ENCODE measurements around the gene NFATC2.

NFATC2 gene

GRCh38 chr20:51444922-51445438 is 97.5 kb downstream of the NFATC2 start:
- no peaks in the 10 kb centered on the region for H4K20me1 ChIP-seq (ENCODE audit: control insufficient read depth, insufficient read depth, low read depth, low read length)
- H3K9me2 ChIP-seq (replicated peaks; ENCODE audit: control insufficient read depth, low read length) = no peaks in the 10 kb centered on the region
- H3F3A ChIP-seq (ENCODE audit: control insufficient read depth, insufficient read depth) = no peaks in the 10 kb centered on the region
- peaks cover 32% of the 10 kb centered on the region for H3K36me3 ChIP-seq (ENCODE audit: control insufficient read depth, low read length)
- H3K9me3 ChIP-seq (ENCODE audit: control insufficient read depth, insufficient read depth, low read length) = peaks cover 3% of the 10 kb centered on the region; the same call in 1 of the 2 replicates
- H3K4me1 ChIP-seq (ENCODE audit: control insufficient read depth, low read length) = peaks cover 31% of the 10 kb centered on the region
- no peak overlapping the region for H3K27ac ChIP-seq (ENCODE audit: low read depth, low read length)
- H3K79me2 ChIP-seq (ENCODE audit: control insufficient read depth, low read length) = no peaks in the 10 kb centered on the region
- H3K4me3 ChIP-seq (ENCODE audit: low read length) = no peak overlapping the region
- H3K27me3 ChIP-seq (ENCODE audit: control insufficient read depth, low read length) = no peaks in the 10 kb centered on the region
- H3K4me2 ChIP-seq (ENCODE audit: low read length) = no peak overlapping the region
- TF ChIP-seq EZH2phosphoT487 (IDR thresholded peaks at IDR 0.05; ENCODE audit: borderline replicate concordance, low read length) (no peak), CTCF (IDR thresholded peaks at IDR 0.05; ENCODE audit: low read depth, low read length, poor library complexity, severe bottlenecking) (no peak)

GRCh38 chr20:51444467-51444866 is 98.1 kb downstream of the NFATC2 start:
- Histone ChIP-seq H3K9me3 (ENCODE audit: control insufficient read depth, insufficient read depth, low read length) (peaks cover 3% of the 10 kb centered on the region; the same call in 1 of the 2 replicates), H3K36me3 (ENCODE audit: control insufficient read depth, low read length) (peaks cover 30% of the 10 kb centered on the region), H3K4me3 (ENCODE audit: low read length) (no peak overlapping the region), H3K27me3 (ENCODE audit: control insufficient read depth, low read length) (no peaks in the 10 kb centered on the region), H4K20me1 (ENCODE audit: control insufficient read depth, insufficient read depth, low read depth, low read length) (no peaks in the 10 kb centered on the region), H3K4me1 (ENCODE audit: control insufficient read depth, low read length) (peaks cover 33% of the 10 kb centered on the region), H3K4me2 (ENCODE audit: low read length) (no peak overlapping the region), H3K79me2 (ENCODE audit: control insufficient read depth, low read length) (no peaks in the 10 kb centered on the region), H3F3A (ENCODE audit: control insufficient read depth, insufficient read depth) (no peaks in the 10 kb centered on the region), H3K9me2 (replicated peaks; ENCODE audit: control insufficient read depth, low read length) (no peaks in the 10 kb centered on the region), H3K27ac (ENCODE audit: low read depth, low read length) (no peak overlapping the region)
- TF ChIP-seq CTCF (IDR thresholded peaks at IDR 0.05; ENCODE audit: low read depth, low read length, poor library complexity, severe bottlenecking) = no peak
- no peak for TF ChIP-seq EZH2phosphoT487 (IDR thresholded peaks at IDR 0.05; ENCODE audit: borderline replicate concordance, low read length)

- Histone ChIP-seq H3K27ac (ENCODE audit: low read depth, low read length) (no peak overlapping the region), H4K20me1 (ENCODE audit: control insufficient read depth, insufficient read depth, low read depth, low read length) (no peaks in the 10 kb centered on the region), H3F3A (ENCODE audit: control insufficient read depth, insufficient read depth) (no peaks in the 10 kb centered on the region), H3K79me2 (ENCODE audit: control insufficient read depth, low read length) (no peaks in the 10 kb centered on the region), H3K27me3 (ENCODE audit: control insufficient read depth, low read length) (no peaks in the 10 kb centered on the region), H3K4me3 (ENCODE audit: low read length) (no peak overlapping the region), H3K4me2 (ENCODE audit: low read length) (no peak overlapping the region), H3K9me3 (ENCODE audit: control insufficient read depth, insufficient read depth, low read length) (peaks cover 3% of the 10 kb centered on the region; the same call in 1 of the 2 replicates), H3K36me3 (ENCODE audit: control insufficient read depth, low read length) (peaks cover 37% of the 10 kb centered on the region), H3K9me2 (replicated peaks; ENCODE audit: control insufficient read depth, low read length) (no peaks in the 10 kb centered on the region), H3K4me1 (ENCODE audit: control insufficient read depth, low read length) (peaks cover 33% of the 10 kb centered on the region)
- TF ChIP-seq EZH2phosphoT487 (IDR thresholded peaks at IDR 0.05; ENCODE audit: borderline replicate concordance, low read length) = no peak
- TF ChIP-seq CTCF (IDR thresholded peaks at IDR 0.05; ENCODE audit: low read depth, low read length, poor library complexity, severe bottlenecking) = no peak
These were observed 99.9 kb downstream of the NFATC2 start for GRCh38 chr20:51442602-51443001.

Data from DOHH2 (cell line).